ENCODE measurements around the gene IFNL1. TPM values are rescaled to one million over a fixed set of nuclear protein-coding genes. Genes with fewer than 3 reads are reported as not detected.

IFNL1 gene
- total and polyA plus RNA-seq, 4 donors, result not detected

GRCh38 chr19:39299404-39299803 is 3.2 kb downstream of the IFNL1 start (continued):
- no peak for TF ChIP-seq RAD21 (IDR thresholded peaks at IDR 0.05)

GRCh38 chr19:39299832-39300231 is 3.6 kb downstream of the IFNL1 start:
- WGBS, result 94% methylated on average over 10 of the region's 10 CpGs
- Histone ChIP-seq H3K4me1 (ENCODE audit: control insufficient read depth in 4 of 4, insufficient read depth in 4 of 4, low read length in 3 of 4) (no peaks in the 10 kb centered on the region), H3K4me3 (ENCODE audit: low read depth in 1 of 3, low read length in 3 of 3) (no peak overlapping the region), H3K9ac (ENCODE audit: low read depth in 1 of 2, low read length in 2 of 2) (no peak overlapping the region), H3K36me3 (ENCODE audit: control insufficient read depth in 4 of 4, insufficient read depth in 3 of 4, low read depth in 1 of 4, low read length in 3 of 4) (no peaks in the 10 kb centered on the region), H3K27me3 (ENCODE audit: control insufficient read depth in 4 of 4, insufficient read depth in 4 of 4, low read length in 3 of 4) (peaks cover 0 to 2% (median under 1%) of the 10 kb centered on the region in 4 donors), H3K9me3 (ENCODE audit: control insufficient read depth in 4 of 4, low read length in 3 of 4) (no peaks in the 10 kb centered on the region), H3K27ac (ENCODE audit: low read depth in 1 of 2, low read length in 2 of 2) (no peak overlapping the region)
- TF ChIP-seq REST (IDR thresholded peaks at IDR 0.05) (no peak), EGR1 (IDR thresholded peaks at IDR 0.05; ENCODE audit: low read depth in 2 of 2) (no peak), GABPA (IDR thresholded peaks at IDR 0.05 in 1 of 2, conservative IDR thresholded peaks at IDR 0.05 in 1 of 2) (no peak), FOXA2 (IDR thresholded peaks at IDR 0.05) (no peak), HNF4A (conservative IDR thresholded peaks at IDR 0.05) (no peak), JUND (IDR thresholded peaks at IDR 0.05) (no peak), RAD21 (IDR thresholded peaks at IDR 0.05) (no peak), RXRA (IDR thresholded peaks at IDR 0.05) (no peak), NR2F2 (IDR thresholded peaks at IDR 0.05) (no peak), TAF1 (conservative IDR thresholded peaks at IDR 0.05) (no peak), ATF3 (IDR thresholded peaks at IDR 0.05) (no peak), ZBTB33 (IDR thresholded peaks at IDR 0.05) (no peak), CTCF (IDR thresholded peaks at IDR 0.05; ENCODE audit: low read depth, low read length, missing input control) (no peak), SP1 (IDR thresholded peaks at IDR 0.05) (no peak), FOXA1 (IDR thresholded peaks at IDR 0.05) (no peak)
- DNase-seq (ENCODE audit: low spot score), result no peak
